Skeletal muscle tissue (tissue), 4 donors: ENCODE results near the gene ARFRP1. TPM values are rescaled to one million over a fixed set of nuclear protein-coding genes. Genes with fewer than 3 reads are reported as not detected.

Source experiments
- H3K27ac ChIP-seq: one replicate; pipeline ENCODE4 v1.7.0; 2013; ENCODE audit warnings: mild to moderate bottlenecking, low read depth, low read length, inconsistent platforms
- H3K27me3 ChIP-seq, 3 donors: one replicate each; pipeline ENCODE4 v1.7.0; 2013; ENCODE audit warnings: low read length in 3 of 3; ENCODE audit not compliant: control insufficient read depth in 3 of 3, insufficient read depth in 3 of 3
- H3K36me3 ChIP-seq, 3 donors: one replicate each; pipeline ENCODE4 v1.7.0; 2013; ENCODE audit warnings: low read length in 3 of 3; ENCODE audit not compliant: control insufficient read depth in 3 of 3, insufficient read depth in 3 of 3
- H3K4me1 ChIP-seq, 3 donors: one replicate each; pipeline ENCODE4 v1.7.0; 2013; ENCODE audit warnings: low read length in 3 of 3, mild to moderate bottlenecking in 3 of 3; ENCODE audit not compliant: control insufficient read depth in 3 of 3, insufficient read depth in 3 of 3
- H3K4me3 ChIP-seq, 3 donors: one replicate each; pipeline ENCODE4 v1.7.0; 2013; ENCODE audit warnings: low read length in 3 of 3
- H3K9ac ChIP-seq, 3 donors: one replicate each; pipeline ENCODE4 v1.7.0; 2013; ENCODE audit warnings: low read length in 3 of 3, mild to moderate bottlenecking in 3 of 3, moderate library complexity in 2 of 3, low read depth in 1 of 3
- H3K9me3 ChIP-seq, 3 donors: one replicate each; pipeline ENCODE4 v1.7.0; 2013; ENCODE audit warnings: low read length in 3 of 3; ENCODE audit not compliant: control insufficient read depth in 3 of 3
- total RNA-seq: library from RNA; depleted of rRNA; stranded (reverse); fragments of >200 nt; gene quantifications from one replicate; pipeline ENCODE4 v1.2.3, GENCODE V29; 2014
- donor health status: Osteomylitis.

The ARFRP1 gene
- total RNA-seq, 1 donor from 2014 or later, result 13.0 TPM

GRCh38 chr20:63691711-63692435 is 15.9 kb downstream of the ARFRP1 start:
- peaks cover 20 to 33% (median 32%) of the 10 kb centered on the region in 3 donors for H3K4me1 ChIP-seq
- no peaks in the 10 kb centered on the region for H3K27me3 ChIP-seq
- no peak overlapping the region for H3K27ac ChIP-seq

GRCh38 chr20:63690898-63691710 is 16.7 kb downstream of the ARFRP1 start:
- Histone ChIP-seq H3K4me1 (peaks cover 24 to 34% (median 32%) of the 10 kb centered on the region in 3 donors), H3K27ac (no peak overlapping the region), H3K4me3 (no peak overlapping the region), H3K9me3 (no peaks in the 10 kb centered on the region), H3K27me3 (no peaks in the 10 kb centered on the region), H3K9ac (no peak overlapping the region), H3K36me3 (peaks cover 4 to 11% (median 10%) of the 10 kb centered on the region in 3 donors)

More at GRCh38 chr20:63691711-63692435, 15.9 kb downstream of the ARFRP1 start:
- Histone ChIP-seq H3K9ac (no peak overlapping the region), H3K4me3 (no peak overlapping the region), H3K36me3 (peaks cover 4 to 11% (median 10%) of the 10 kb centered on the region in 3 donors), H3K9me3 (no peaks in the 10 kb centered on the region)

GRCh38 chr20:63690003-63690897 is 17.5 kb downstream of the ARFRP1 start:
- Histone ChIP-seq H3K9ac (no peak overlapping the region), H3K9me3 (no peaks in the 10 kb centered on the region), H3K4me3 (no peak overlapping the region), H3K4me1 (peaks cover 28 to 34% (median 32%) of the 10 kb centered on the region in 3 donors), H3K36me3 (peaks cover 4 to 10% (median 7%) of the 10 kb centered on the region in 3 donors), H3K27ac (no peak overlapping the region), H3K27me3 (no peaks in the 10 kb centered on the region)

GRCh38 chr20:63689046-63690002 is 18.5 kb downstream of the ARFRP1 start:
- Histone ChIP-seq H3K9me3 (no peaks in the 10 kb centered on the region), H3K27ac (no peak overlapping the region), H3K36me3 (peaks cover 4 to 6% (median 5%) of the 10 kb centered on the region in 3 donors), H3K4me3 (no peak overlapping the region), H3K9ac (no peak overlapping the region), H3K4me1 (peaks cover 28 to 35% (median 32%) of the 10 kb centered on the region in 3 donors), H3K27me3 (no peaks in the 10 kb centered on the region)

GRCh38 chr20:63688228-63689045 is 19.3 kb downstream of the ARFRP1 start:
- Histone ChIP-seq H3K36me3 (no peaks in the 10 kb centered on the region), H3K4me3 (no peak overlapping the region), H3K9me3 (no peaks in the 10 kb centered on the region), H3K27me3 (no peaks in the 10 kb centered on the region), H3K4me1 (peaks cover 28 to 35% (median 32%) of the 10 kb centered on the region in 3 donors), H3K27ac (peak overlapping the region; percentile 93), H3K9ac (peak overlapping the region in 1 of 3 donors; percentile 57)

GRCh38 chr20:63687419-63688178 is 20.2 kb downstream of the ARFRP1 start:
- H3K4me1 ChIP-seq, result peaks cover 36 to 43% (median 38%) of the 10 kb centered on the region in 3 donors
- no peak overlapping the region for H3K4me3 ChIP-seq
- no peaks in the 10 kb centered on the region for H3K27me3 ChIP-seq
- H3K9ac ChIP-seq, result peak overlapping the region in 1 of 3 donors; percentile 57
- no peaks in the 10 kb centered on the region for H3K9me3 ChIP-seq
- no peaks in the 10 kb centered on the region for H3K36me3 ChIP-seq
- peak overlapping the region; percentile 93 for H3K27ac ChIP-seq

- Histone ChIP-seq H3K27me3 (no peaks in the 10 kb centered on the region), H3K9me3 (no peaks in the 10 kb centered on the region), H3K36me3 (peaks cover 0 to 3% (median 0%) of the 10 kb centered on the region in 3 donors), H3K27ac (peak overlapping the region; percentile 93), H3K9ac (peak overlapping the region; percentile 32 to 65 (median 57)), H3K4me1 (peaks cover 40 to 50% (median 43%) of the 10 kb centered on the region in 3 donors), H3K4me3 (peak overlapping the region in 1 of 3 donors; percentile 41)
These were observed 21.1 kb downstream of the ARFRP1 start for GRCh38 chr20:63686492-63687321.
